NCI-H2081 (cell line): ENCODE measurements around the gene RADIL.

Experiments used
- DNase-seq, 2 experiments: peaks; one replicate each; lab custom pipeline; 2025; lab: John Stamatoyannopoulos, UW

The RADIL gene

DNA sequence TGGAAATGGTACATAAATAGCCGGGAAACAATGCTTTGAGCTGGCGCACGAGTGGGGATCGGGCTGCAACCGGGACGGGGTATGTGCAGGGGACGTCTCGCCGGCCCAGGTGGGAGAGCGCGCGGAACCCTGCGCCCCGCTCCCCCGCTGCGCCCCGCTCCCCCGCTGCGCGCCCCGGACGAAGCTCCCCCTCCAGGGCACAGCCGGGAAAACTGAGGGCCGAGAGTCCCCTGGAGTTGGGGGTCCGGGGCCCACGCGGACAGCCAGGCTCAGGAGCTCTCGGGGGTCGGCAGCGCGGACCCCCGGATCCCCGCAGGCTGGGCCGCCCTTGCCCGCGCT lies 514 bp downstream of the RADIL start:
- DNase-seq = no peak

DNA sequence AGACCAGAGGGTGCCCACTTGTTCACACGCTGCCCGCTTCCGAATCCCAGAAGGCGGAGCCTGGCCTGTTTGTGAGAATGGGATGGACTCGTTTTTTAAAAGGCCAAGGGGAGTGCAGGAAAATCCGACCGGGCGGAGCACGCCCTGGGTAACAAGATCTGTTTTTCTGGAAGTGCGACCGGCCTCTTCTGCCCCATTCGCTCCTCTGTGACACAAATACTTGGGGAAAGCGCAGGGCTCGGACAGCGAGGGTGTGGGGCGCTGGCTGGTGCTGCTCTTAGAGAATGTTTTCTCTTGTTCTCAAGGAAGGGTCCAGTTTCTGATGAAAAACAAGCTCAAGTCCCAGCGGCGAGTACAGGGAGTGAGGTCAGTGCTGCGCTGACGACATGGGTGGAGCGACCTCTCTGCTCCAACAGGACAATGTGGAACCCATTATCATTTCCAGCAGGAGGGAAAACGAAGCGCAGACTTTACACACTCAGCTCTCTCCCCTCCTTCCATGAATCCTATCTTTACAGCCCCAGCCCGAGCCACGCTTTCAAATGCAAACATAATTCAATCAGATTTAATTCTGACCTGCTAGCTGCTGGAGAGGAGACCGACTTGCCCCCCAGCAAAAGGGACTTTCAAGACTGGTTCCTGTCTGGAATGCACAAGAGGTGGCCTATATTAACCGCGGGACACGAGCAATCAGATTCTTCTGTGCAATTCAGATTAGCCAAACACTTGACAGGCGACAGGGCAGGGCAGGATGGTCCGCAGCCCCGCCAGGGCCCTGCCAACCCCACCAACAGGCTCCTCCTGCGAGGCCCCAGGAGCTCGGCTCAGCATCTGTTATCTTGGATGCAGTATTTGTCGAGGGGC lies 1.1 kb downstream of the RADIL start:
- no peak for DNase-seq

DNA sequence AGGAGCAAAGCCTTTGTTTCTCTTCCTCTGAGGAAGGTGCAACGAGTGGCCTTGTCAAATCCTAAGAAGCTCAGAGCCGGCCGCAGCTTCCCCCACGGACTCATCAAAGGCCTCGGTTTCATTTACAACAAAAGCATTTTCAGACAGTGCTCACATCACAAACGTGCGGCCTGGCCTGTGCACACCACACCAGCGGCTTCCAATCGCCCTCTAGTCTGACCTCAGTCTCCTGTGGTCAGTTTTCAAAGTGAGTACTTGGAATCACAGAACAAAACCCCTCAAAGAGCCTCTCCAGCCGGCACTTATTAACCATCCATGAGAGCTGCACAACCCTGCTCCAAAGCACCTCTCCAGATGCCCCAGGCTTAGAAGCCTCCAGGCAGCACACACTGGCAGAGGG lies 3.3 kb downstream of the RADIL start:
- DNase-seq = no peak

DNA sequence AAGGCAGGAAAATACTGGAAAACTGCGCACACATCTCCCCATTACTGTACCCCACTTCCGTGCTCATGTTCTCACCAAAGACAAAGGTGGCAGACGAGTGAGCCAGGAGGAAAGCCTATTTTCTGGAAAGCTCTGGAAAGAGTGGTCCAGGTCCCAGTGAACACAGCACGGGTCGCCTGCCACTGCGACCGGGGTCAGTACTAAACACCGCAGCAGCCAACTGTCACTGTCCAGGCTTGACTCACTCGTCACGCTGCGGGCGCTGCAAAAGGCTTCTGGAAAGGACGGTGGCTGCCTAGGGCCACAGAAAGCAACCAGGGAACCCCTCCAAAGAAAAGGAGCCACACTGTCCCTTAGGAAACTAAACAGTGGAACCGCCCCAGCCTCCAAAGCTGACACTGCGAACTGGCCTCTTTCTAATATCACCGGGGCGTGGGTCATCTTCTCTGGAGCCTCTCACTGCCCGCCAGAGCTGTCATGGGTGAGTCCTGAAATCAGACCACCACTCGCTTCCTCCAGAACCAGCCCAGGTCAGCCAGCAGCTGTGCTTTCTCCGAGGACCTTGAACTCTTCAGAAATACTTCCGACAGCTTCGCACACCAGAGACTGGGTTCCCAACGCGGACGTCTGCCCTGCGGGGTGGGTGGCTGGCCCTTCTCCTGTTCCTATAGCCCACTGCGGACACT lies 4.0 kb downstream of the RADIL start:
- no peak for DNase-seq

DNA sequence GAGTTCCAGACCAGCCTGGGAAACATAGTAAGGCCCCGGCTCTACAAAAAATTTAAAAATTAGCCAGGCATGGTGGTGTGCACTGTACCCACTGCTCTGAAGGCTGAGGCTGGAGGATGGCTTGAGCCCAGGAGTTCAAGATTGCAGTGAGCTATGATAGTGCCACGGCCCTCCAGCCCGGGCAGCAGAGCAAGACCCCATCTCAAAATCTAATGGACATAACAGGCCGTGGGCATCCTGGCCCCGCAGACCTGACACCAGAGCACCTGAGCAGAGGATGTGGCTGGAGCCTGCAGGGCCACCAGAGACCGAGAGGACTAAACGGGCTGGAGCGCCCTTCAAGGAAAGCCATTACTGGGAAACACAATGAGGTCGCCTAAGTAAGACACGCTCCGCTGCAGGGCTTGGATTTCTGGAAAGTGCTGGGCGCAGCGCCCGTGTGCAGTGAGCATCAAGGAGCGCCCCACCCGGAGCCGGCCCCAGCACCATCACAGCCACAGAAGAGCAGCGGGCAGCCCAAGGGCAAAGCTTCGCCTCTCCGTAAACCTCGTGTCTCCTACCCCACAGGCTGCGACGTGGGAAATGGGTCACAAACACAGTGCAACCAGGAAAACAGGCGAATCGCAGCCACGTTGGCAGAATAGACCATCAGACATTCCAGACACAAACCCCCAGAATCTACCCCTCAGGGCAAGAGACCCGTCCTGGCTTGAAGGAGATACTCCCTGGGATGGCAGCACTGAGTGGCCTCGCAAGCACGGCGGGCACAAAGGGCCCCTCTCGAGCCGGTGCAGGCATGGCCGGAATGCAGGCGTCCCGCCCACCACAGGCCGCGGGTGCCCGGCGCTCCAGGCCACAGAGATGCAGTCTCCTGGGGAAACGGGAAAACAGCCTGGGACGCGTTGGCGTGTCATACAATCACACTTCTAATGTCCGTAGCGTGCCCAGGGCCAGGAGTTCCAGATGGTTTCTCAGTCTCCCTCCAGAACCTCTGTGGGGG lies 4.9 kb downstream of the RADIL start:
- no peak for DNase-seq

DNA sequence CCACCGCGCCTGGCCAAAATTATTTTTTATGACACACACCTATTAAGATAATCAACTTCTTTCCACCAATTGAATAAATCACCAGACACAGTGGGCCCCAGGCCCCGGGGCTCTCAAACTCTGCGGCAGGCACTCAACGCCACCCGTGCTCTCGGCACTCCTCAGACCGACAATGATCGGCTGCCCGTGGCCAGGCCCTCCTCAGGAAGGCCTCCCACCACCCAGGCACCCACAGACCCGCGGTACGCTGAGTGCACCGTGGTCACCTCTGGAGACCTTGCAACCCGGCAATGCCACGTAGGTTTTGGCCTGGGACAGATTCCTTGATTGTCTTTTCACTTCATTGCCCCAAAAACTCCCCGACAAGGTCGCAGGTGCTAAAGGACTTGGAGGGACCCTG lies 6.9 kb downstream of the RADIL start:
- no peak for DNase-seq

DNA sequence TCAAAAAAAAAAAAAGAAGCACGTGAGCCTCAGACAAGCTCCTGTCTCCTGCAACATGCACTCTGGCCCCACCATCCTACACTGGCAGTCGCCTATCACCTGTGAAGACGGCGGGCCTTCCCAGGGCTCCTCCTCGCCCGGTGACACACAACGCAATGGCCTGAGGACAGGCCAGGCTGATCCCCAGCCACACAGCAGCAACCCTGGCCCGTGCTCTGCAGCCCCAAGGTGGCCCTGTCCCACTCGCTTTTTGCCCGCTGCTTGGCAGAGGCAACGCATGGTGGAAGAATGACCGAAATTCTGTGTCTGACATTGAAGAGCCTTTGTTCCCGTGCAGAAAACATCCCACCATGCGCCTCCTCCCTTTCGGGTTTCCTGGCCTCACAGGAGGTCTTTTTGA lies 8.1 kb downstream of the RADIL start:
- DNase-seq = no peak

DNA sequence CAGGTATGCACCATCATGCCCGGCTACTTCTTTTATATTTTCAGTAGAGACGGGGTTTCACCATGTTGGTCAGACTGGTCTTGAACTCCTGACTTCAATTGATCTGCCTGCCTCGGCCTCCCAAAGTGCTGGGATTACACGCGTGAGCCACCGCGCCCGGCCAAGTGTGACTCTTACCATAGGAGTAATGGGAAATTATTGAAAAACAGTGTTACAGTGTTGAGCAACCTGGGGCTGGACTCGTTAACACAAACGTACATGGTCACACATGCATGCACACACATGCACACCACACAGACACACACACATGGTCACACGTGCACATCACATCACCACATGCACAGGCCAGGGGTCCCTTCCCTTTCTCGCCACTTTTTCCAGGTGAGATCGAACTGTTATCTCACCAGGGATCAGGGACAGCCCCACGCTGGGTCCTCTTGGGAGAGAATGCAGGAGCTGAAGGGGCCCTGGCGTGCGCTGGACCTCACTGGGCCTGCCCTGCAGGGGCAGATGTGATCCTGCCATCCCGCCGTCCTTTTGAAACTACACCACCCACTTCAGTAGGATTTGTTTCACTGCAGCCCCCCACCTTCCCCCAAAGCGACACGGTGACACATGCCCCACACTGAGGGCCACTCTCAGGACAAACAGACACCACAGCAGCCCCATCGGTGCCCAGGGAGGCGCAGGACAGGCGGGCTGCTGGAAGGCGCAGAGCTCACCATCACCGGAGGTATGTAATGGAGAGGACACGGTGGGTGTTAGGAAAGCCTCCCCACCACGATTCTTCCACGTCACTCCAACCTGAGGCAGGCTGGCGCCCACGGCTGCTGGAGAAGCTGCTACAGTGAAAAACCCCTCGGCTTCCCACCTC lies 10.2 kb downstream of the RADIL start:
- DNase-seq = no peak

DNA sequence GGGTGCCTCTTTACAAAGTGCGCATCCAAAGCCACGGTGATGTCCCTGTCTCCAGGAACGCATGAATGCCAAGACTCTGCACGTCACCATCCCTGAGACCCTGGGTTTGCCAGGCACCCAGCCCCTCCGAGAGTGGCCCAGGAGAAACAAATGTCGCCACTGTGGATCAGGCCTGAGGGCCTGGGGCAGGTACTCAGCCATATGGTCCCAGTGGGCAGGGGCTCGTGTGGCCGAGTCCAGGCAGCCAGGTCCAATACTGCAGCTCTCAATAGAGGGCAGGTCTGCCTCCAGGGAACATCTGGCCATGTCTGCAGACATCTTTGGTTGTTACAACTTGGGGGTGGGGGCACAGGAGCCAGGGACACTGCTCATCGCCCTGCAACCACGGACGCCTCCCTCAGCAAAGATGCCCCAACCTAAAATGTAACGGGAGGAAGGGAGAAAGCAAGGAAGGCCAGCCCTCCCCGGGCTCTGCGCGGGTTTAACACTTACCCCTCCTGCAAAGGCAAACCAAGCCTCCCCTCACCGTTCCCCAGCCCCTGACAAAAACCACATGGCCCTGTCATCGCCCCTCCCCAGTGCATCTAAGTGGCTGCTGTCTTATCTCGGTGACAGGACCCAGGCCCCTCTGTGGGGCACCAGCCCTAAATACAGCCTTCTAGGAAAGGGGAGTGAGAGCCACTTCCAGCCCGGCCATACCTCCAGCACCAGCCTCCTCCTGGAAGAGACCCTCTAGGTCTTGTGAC lies 11.4 kb downstream of the RADIL start:
- no peak for DNase-seq

DNA sequence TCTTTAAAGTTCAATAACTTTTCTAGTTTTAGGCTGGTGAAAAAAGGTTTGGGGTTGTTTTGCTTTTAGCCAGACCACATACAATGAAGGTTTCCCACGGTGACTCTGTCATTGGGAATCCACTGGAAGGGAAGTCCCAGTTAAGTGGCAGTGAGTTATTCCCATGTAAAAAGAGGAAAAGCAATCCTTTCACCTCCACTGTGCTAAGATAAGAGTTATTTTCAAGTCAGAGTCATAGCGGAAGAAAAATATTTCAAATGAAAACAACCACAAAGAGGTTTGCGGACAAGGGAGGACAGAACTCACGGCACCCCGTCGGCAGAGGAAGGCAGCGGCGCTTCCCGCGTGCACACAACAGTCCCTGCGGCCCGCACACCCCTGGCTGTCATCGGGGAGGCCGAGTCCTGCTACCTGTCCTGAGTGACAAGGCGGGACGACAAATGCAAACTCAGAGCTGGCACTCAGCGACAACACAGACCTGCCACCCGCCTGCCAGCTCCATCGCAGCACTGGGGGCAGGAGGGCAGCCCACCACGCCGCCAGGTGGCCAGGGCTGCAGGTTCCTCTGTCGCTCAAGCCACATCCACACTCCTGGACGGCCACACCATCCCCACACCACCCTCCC lies 12.3 kb downstream of the RADIL start:
- DNase-seq = no peak

DNA sequence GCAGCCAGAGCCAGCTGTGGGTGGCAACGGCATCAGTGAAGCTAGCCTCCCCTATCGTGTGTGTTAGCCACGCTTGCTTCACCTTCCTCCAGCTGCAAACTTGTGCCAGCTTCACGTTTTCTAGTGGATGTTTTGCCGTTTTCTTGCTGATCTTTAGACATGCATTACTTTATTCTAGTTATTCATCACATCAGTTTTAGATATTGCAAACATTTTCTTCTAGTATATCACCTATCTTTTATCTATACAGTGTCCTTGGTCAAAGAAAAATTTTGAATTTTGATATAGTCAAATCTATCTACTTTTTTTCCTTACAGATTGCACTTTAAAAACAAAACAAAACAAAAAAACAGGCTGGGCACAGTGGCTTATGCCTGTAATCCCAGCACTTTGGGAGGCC lies 15.0 kb downstream of the RADIL start:
- DNase-seq = no peak

DNA sequence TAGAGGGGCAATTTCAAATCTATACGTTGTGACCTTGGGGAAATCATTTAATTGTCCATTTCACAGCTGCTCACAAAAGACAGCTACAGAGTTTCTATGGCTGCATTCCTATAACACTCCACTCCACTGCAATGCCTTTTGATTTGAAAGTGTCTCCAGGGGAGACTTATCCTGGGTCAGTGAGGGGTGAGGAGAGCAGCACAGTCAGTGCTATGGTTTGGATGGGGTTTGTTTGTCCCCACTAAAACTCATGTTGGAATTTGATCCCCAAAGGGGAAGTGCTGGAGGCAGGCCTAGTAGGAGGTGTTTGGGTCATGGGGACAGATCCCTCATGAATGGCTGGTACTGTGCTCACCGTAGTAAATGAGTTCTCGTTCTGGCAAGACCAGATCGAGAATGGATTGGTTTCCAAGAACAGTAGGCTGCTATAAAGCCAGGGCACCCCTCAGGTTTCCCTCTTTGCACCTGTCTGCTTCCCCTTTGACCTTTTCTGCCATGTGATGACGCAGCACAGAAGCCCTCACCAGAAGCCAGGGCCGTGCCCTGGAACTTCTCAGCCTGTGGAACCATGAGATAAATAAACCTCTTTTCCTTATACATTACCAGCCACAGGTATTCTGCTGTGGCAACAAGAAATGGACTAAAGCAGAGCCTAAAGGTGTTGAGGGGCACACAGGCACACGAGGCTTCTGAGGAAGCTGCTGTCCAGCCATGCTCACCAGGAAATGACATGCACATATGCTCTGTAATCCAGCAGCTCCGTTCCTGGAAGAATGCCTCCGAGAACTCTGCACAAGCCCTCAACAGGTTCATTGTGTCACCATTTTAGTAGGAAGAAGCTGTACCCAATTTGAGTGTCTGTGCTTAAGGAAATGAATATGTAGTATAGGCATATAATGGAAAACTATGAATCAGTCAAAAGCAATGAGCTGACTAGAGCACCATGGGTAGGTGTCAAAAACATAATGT lies 16.7 kb downstream of the RADIL start:
- no peak for DNase-seq

DNA sequence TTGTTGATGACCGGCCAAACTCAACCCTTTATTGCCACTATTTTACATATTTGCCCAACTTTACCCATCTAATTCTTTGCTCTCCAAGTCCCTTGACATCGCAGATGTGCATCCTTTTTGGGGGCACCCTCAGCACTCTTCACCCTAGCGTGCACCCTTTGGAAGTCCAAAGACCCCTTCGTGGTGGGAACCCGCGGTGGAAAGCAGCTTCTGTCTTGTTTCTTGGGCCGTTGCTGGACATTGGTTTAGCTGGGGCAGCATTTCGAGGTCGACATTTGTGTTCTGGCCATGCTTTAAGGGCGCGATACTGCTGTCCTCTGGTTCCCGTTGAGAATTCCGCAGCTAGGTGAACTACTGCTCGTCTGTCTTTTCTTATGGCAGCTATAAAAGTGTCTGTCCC lies 21.4 kb downstream of the RADIL start:
- no peak for DNase-seq

DNA sequence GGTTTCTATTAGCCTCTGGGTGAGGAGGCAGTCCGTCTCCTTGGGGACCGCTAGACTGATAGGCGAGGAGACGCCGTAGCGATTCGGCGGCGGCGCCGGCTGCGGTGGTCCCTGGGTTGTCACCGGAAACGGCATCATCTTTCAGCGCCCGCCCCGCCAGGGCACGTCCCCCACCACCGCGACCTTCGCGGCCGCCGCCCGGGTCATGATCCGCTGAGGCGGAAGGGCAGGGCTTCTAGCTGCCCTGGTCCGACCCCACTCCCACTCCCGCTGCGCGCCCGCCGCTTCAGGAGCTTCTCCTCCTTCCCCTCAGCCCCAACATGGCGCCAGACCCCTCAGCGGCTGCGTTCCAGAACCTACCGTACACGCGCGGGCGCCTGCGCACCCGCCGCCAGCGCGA lies 21.8 kb downstream of the RADIL start, which contains the start of gene PAPOLB:
Gene PAPOLB, minus strand, starts transcription at position 358 of the 400 bp plus-strand sequence. Its CDS starts 220 bp downstream, at position 138.
- DNase-seq = no peak

DNA sequence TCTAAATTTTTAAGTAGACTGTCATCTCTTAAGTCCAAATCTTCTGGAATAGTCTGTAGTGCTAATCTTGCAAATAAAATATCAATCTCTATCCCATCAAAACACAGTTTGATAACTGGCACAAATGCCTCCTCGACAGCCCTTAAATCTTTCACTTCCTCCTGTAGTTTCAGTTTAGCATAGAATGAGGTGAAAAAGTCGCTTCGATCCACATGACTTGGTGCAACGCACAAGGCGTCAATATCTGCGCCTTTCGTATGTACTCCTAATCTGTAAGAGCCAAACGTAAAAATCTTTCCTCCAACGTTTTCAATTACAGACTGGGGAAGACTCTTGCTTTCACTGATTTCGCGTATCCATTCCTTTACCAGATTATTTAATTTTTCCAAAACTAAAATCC lies 22.3 kb downstream of the RADIL start:
- DNase-seq = no peak

DNA sequence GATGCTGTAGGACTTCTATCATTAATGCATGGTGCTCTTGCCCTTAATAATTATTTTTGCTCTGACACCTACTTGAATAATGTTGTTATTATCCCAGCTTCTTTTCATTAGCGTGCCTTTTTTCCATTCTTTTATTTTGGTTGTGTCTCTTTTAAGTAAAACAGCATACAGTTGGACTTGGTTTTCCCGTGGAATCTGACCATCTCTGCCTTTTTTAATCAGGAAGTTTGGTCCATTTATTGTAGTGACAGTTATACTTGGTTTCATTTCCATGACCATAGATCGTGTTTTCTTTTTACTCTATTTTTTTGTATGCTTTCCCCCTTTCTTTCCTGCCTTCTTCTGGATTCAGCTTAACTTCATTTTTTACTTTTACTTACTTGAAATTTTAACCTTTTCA lies 26.3 kb downstream of the RADIL start:
- DNase-seq = no peak

DNA sequence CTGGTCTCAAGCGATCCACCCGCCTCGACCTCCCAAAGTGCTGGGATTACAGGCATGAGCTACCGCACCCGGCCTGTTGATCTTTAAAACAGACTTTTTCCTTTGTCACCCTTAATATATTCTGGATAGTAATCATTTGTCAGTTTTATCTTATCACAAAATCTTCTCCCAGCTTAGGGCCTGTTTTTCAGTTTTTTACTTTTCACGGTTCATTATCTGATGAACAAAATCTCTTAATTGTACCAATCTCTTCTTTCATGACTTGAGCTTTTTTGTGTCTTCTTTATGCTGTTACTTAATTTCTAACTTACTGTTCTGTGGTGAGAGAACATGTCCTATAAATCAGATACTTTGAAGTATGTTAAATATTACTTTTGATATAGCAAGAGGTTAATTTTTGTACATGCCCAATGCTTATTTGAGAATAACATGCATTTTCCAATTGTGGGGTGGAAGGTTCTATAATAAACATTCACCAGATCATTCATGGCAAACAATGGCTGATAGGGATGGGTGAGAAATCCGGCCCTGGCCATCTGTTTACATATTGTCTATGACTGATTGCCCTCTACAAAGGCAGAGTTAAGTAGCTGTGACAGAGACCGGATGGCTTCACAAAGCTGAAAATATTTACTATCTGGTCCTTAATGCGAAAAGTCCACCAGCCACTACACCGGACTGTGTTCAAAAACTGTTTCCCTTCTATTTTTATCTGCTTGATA lies 27.0 kb downstream of the RADIL start:
- peak in 1 of 2 experiments; percentile 31 for DNase-seq

DNA sequence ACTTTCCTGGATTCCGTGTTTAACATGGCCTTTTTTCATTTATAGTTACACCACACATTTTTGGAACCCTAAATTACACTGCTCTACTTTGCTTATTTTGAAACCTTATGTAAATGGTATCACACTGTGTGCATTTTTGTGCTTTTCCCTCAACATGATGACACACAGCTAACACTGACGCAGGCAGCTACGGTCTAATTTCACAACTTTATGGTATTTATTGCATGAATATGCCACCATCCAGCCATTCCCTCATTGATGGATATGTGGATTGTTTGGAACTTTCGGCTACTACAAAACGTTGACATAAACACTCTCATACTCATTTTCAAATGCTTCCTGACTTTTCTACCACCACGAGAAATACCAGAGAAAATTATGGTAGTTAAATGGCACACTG lies 28.6 kb downstream of the RADIL start:
- DNase-seq = no peak
